ENCODE results near the gene ENDOV. TPM values are rescaled to one million over a fixed set of nuclear protein-coding genes. Genes with fewer than 3 reads are reported as not detected.

The ENDOV gene
- total RNA-seq, 2 experiments from 2014 or later, result 10.1 to 12.0 TPM

DNA sequence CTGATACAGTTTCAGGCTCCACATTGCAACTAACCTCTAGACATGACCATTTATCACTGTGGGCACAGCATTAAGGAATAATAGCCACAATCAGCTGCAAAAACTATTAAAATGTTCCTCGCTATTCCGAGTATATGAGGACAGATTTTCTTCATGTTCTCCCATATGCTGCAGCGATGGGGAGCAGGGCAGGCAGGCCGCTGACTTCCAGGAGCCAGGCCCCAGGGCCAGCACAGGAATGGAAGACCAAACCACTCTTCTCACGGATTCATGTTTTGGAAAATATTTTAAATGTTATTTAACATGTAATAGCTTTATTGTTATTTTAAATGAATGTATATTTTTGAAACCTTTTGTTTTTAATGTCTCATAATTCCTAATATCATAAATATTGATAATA lies 43.8 kb upstream of the ENDOV start:
- no peak overlapping the region for H3K4me3 ChIP-seq (ENCODE audit: low read length)
- H3K4me1 ChIP-seq (ENCODE audit: insufficient read depth, low read length), result no peaks in the 10 kb centered on the region
- no peak for DNase-seq
- no peak for ATAC-seq (ENCODE audit: poor library complexity)
- no peak for TF ChIP-seq CTCF (IDR thresholded peaks at IDR 0.05)
- H3K36me3 Mint-ChIP-seq (ENCODE audit: low read depth), result peaks cover 96% of the 10 kb centered on the region
- no peaks in the 10 kb centered on the region for H3K9me3 ChIP-seq (ENCODE audit: control insufficient read depth in 1 of 2, insufficient read depth in 1 of 2, low read length in 2 of 2)
- H3K27me3 ChIP-seq (ENCODE audit: control insufficient read depth in 1 of 2, insufficient read depth in 2 of 2, low read length in 2 of 2), result no peaks in the 10 kb centered on the region
- no peak overlapping the region for H3K4me3 Mint-ChIP-seq
- ChIA-PET CTCF (no interaction called here), POLR2A (interaction anchor here (0.8 kb wide), 1 partner anchor 805 kb away, joined by 3 read pairs; no protein-coding TSS in a partner anchor)
- no peaks in the 10 kb centered on the region for H3K27me3 Mint-ChIP-seq
- no peaks in the 10 kb centered on the region for H3K9me3 Mint-ChIP-seq
- H3K36me3 ChIP-seq (ENCODE audit: insufficient read depth, low read length), result peaks cover 96% of the 10 kb centered on the region
- no peaks in the 10 kb centered on the region for H3K4me1 Mint-ChIP-seq (ENCODE audit: low read depth)
- no peak overlapping the region for H3K27ac Mint-ChIP-seq
- H3K27ac ChIP-seq (ENCODE audit: low read depth in 1 of 2, low read length in 2 of 2), result no peak overlapping the region
- intact Hi-C loops (cut with DNase I, micrococcal nuclease), result no loop called here

GRCh38 chr17:80372456-80372855 lies 42.5 kb upstream of the ENDOV start:
- Mint-ChIP-seq H3K4me3 (no peak overlapping the region), H3K27ac (no peak overlapping the region), H3K36me3 (ENCODE audit: low read depth) (peaks cover 96% of the 10 kb centered on the region), H3K27me3 (no peaks in the 10 kb centered on the region), H3K9me3 (no peaks in the 10 kb centered on the region), H3K4me1 (ENCODE audit: low read depth) (no peaks in the 10 kb centered on the region)
- Histone ChIP-seq H3K4me3 (ENCODE audit: low read length) (no peak overlapping the region), H3K36me3 (ENCODE audit: insufficient read depth, low read length) (peaks cover 96% of the 10 kb centered on the region), H3K27ac (ENCODE audit: low read depth in 1 of 2, low read length in 2 of 2) (no peak overlapping the region), H3K4me1 (ENCODE audit: insufficient read depth, low read length) (no peaks in the 10 kb centered on the region), H3K9me3 (ENCODE audit: control insufficient read depth in 1 of 2, insufficient read depth in 1 of 2, low read length in 2 of 2) (no peaks in the 10 kb centered on the region), H3K27me3 (ENCODE audit: control insufficient read depth in 1 of 2, insufficient read depth in 2 of 2, low read length in 2 of 2) (no peaks in the 10 kb centered on the region)
- ChIA-PET POLR2A (no interaction called here), CTCF (no interaction called here)
- TF ChIP-seq CTCF (IDR thresholded peaks at IDR 0.05), result no peak
- DNase-seq, result no peak
- intact Hi-C loops (cut with DNase I, micrococcal nuclease), result no loop called here
- ATAC-seq (ENCODE audit: poor library complexity), result no peak

GRCh38 chr17:80372922-80373570 lies 41.9 kb upstream of the ENDOV start:
- Mint-ChIP-seq H3K27ac (no peak overlapping the region), H3K36me3 (ENCODE audit: low read depth) (peaks cover 96% of the 10 kb centered on the region), H3K4me1 (ENCODE audit: low read depth) (no peaks in the 10 kb centered on the region), H3K27me3 (no peaks in the 10 kb centered on the region), H3K4me3 (no peak overlapping the region), H3K9me3 (no peaks in the 10 kb centered on the region)
- Histone ChIP-seq H3K9me3 (ENCODE audit: control insufficient read depth in 1 of 2, insufficient read depth in 1 of 2, low read length in 2 of 2) (no peaks in the 10 kb centered on the region), H3K4me3 (ENCODE audit: low read length) (no peak overlapping the region), H3K27me3 (ENCODE audit: control insufficient read depth in 1 of 2, insufficient read depth in 2 of 2, low read length in 2 of 2) (no peaks in the 10 kb centered on the region), H3K4me1 (ENCODE audit: insufficient read depth, low read length) (no peaks in the 10 kb centered on the region), H3K27ac (ENCODE audit: low read depth in 1 of 2, low read length in 2 of 2) (no peak overlapping the region), H3K36me3 (ENCODE audit: insufficient read depth, low read length) (peaks cover 96% of the 10 kb centered on the region)
- ATAC-seq (ENCODE audit: poor library complexity), result no peak
- peak in 1 of 14 experiments; percentile 30 for DNase-seq
- ChIA-PET POLR2A (no interaction called here), CTCF (no interaction called here)
- TF ChIP-seq CTCF (IDR thresholded peaks at IDR 0.05), result no peak
- intact Hi-C loops (cut with DNase I, micrococcal nuclease), result no loop called here

Measured in CD4-positive, alpha-beta T cell (primary cell).